ENCODE results near the gene KCTD10.

Gene KCTD10

DNA sequence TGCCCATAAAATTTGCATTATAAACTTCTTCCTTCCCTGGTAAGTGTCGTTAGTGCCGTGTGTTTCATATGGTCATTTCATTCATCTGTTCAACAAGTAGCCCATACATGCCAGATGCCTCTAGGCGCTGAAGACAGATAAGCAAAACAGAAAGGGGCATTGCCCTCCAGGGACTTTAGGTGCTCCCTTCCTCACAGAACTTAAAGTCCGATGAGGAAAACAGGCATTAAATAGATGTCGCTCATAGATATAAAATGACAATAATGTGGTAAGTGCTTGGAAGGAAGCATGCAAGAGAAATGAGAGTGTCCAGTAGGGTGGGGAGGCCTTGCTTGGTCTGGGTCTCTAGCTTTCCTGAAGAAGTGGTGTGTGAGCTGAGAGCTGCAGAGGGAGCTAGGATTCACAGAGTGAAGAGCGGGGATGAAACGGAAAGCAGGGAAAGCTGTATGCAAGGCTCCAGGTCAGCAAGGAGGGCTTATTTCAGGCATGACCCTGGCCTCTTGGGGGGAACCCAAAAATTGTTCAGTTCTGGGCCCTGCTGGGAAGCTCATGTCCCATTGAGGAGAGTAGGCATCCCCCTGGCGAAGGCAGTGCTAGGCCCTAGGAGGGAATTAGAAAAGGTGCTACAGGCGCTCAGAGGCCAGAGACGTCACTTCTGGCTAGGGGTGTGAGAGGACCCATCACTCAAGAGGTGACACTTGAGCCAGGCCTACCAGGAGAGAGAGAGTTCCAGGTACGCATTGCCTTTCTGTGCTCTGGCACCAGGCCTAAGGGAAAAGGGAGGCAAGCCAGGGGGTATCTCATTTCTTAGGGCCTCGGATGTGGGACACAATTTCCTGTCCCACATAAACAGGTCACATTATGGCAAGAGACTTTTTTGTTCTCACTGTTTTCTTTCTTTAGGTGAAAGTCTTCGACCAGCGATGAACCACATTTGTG, 12.2 kb upstream of the KCTD10 start:
- Mint-ChIP-seq H3K36me3 (peaks cover 41% of the 10 kb centered on the region), H3K27ac (no peak overlapping the region), H3K9me3 (no peaks in the 10 kb centered on the region), H3K27me3 (no peaks in the 10 kb centered on the region), H3K4me3 (no peak overlapping the region), H3K4me1 (no peaks in the 10 kb centered on the region)
- DNase-seq: no peak
- CTCF ChIA-PET: no interaction called here

GRCh38 chr12:109488051-109488665, 11.1 kb upstream of the KCTD10 start:
- no peaks in the 10 kb centered on the region for H3K27me3 Mint-ChIP-seq
- H3K36me3 Mint-ChIP-seq: peaks cover 46% of the 10 kb centered on the region
- no peak overlapping the region for H3K27ac Mint-ChIP-seq
- no peaks in the 10 kb centered on the region for H3K4me1 Mint-ChIP-seq
- no peak overlapping the region for H3K4me3 Mint-ChIP-seq
- no peaks in the 10 kb centered on the region for H3K9me3 Mint-ChIP-seq
- CTCF ChIA-PET: no interaction called here
- DNase-seq: no peak

GRCh38 chr12:109487181-109488050, 10.3 kb upstream of the KCTD10 start:
- Mint-ChIP-seq H3K27ac (no peak overlapping the region), H3K27me3 (no peaks in the 10 kb centered on the region), H3K4me3 (no peak overlapping the region), H3K36me3 (peaks cover 46% of the 10 kb centered on the region), H3K4me1 (no peaks in the 10 kb centered on the region), H3K9me3 (no peaks in the 10 kb centered on the region)
- CTCF ChIA-PET: no interaction called here
- no peak for DNase-seq

DNA sequence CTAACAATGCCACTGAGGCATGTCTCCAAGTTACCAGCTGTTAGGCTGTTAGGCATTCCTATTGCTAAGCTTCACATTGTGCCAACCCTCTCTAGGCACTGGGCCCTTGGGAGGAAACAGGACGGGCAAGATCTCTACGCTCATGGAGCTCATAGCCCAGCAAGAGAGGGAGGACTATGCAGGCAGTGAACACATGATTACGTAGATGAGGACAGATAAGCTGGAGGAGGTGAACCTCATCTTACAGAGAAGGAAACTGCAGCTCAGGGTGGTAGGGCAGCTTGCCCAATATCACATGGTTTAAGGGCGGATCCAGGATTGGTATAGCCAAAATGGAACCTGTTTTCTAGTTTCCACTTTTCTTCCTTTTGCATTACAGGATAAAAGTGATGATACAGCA, 8.1 kb upstream of the KCTD10 start:
- Mint-ChIP-seq H3K36me3 (peaks cover 38% of the 10 kb centered on the region), H3K27me3 (no peaks in the 10 kb centered on the region), H3K9me3 (no peaks in the 10 kb centered on the region), H3K4me3 (no peak overlapping the region), H3K4me1 (peaks cover under 1% of the 10 kb centered on the region), H3K27ac (no peak overlapping the region)
- CTCF ChIA-PET: interaction anchor here (0.8 kb wide), 1 partner anchor 14 kb away, joined by 3 read pairs; no protein-coding TSS in a partner anchor
- no peak for DNase-seq

GRCh38 chr12:109483346-109483745, 6.2 kb upstream of the KCTD10 start:
- H3K27me3 Mint-ChIP-seq: no peaks in the 10 kb centered on the region
- no peak for DNase-seq
- H3K4me3 Mint-ChIP-seq: no peak overlapping the region
- no peak overlapping the region for H3K27ac Mint-ChIP-seq
- peaks cover 17% of the 10 kb centered on the region for H3K4me1 Mint-ChIP-seq
- no peaks in the 10 kb centered on the region for H3K9me3 Mint-ChIP-seq
- H3K36me3 Mint-ChIP-seq: peaks cover 29% of the 10 kb centered on the region
- CTCF ChIA-PET: interaction anchor here (0.8 to 1.2 kb wide), 2 partner anchors 35 to 362 kb away, joined by 3 read pairs; no protein-coding TSS in a partner anchor

GRCh38 chr12:109482894-109483293, 5.8 kb upstream of the KCTD10 start:
- CTCF ChIA-PET: interaction anchor here (0.8 to 1.2 kb wide), 2 partner anchors 35 to 363 kb away, joined by 3 read pairs; no protein-coding TSS in a partner anchor
- DNase-seq: no peak
- H3K27me3 Mint-ChIP-seq: no peaks in the 10 kb centered on the region
- H3K4me3 Mint-ChIP-seq: no peak overlapping the region
- H3K9me3 Mint-ChIP-seq: no peaks in the 10 kb centered on the region
- H3K4me1 Mint-ChIP-seq: peaks cover 18% of the 10 kb centered on the region
- H3K27ac Mint-ChIP-seq: no peak overlapping the region
- peaks cover 28% of the 10 kb centered on the region for H3K36me3 Mint-ChIP-seq

GRCh38 chr12:109482491-109482890, 5.4 kb upstream of the KCTD10 start:
- no peaks in the 10 kb centered on the region for H3K9me3 Mint-ChIP-seq
- CTCF ChIA-PET: interaction anchor here (0.8 to 1.2 kb wide), 2 partner anchors 36 to 363 kb away, joined by 3 read pairs; no protein-coding TSS in a partner anchor
- DNase-seq: no peak
- no peaks in the 10 kb centered on the region for H3K27me3 Mint-ChIP-seq
- H3K36me3 Mint-ChIP-seq: peaks cover 26% of the 10 kb centered on the region
- no peak overlapping the region for H3K4me3 Mint-ChIP-seq
- H3K27ac Mint-ChIP-seq: no peak overlapping the region
- peaks cover 20% of the 10 kb centered on the region for H3K4me1 Mint-ChIP-seq

DNA sequence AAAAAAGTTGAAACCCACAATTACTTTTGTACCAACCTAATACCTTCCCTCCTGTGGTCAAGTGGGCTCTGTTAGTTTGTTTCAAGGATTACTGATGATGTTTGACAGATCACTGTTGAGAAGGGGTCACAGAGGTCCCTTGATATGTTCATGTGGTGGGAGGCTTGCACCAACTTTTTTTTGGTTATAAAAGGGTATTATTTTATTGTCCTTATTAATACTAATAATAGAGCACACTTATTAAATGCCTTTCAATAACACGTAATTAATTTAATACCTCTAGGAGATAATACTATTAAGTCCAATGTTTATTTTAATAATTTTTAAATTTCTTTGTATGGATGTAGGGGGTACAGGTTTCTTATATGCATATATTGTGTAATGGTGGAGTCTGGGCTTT, 4.8 kb upstream of the KCTD10 start:
- H3K27ac Mint-ChIP-seq: no peak overlapping the region
- peaks cover 20% of the 10 kb centered on the region for H3K4me1 Mint-ChIP-seq
- no peaks in the 10 kb centered on the region for H3K9me3 Mint-ChIP-seq
- CTCF ChIA-PET: no interaction called here
- no peaks in the 10 kb centered on the region for H3K27me3 Mint-ChIP-seq
- no peak overlapping the region for H3K4me3 Mint-ChIP-seq
- DNase-seq: no peak
- H3K36me3 Mint-ChIP-seq: peaks cover 25% of the 10 kb centered on the region

DNA sequence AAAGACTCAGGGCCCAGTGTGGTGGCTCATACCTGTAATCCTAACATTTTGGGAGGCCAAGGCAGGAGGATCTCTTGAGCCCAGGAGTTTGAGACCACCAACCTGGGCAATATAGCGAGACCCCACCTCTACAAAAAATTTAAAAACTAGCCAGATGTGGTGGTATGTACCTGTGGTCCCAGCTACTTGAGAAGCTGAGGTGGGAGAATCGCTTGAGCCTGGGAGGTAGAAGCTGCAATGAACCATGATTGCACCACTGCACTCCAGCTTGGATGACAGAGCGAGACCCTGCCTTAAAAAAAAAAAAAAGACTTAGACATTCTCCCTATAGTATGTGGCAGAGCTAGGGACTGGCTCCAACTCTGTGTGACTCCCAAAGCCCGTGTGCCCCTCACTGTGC, 3.3 kb upstream of the KCTD10 start:
- CTCF ChIA-PET: no interaction called here
- Mint-ChIP-seq H3K27ac (no peak overlapping the region), H3K9me3 (no peaks in the 10 kb centered on the region), H3K4me1 (peaks cover 35% of the 10 kb centered on the region), H3K36me3 (peaks cover 14% of the 10 kb centered on the region), H3K4me3 (no peak overlapping the region), H3K27me3 (no peaks in the 10 kb centered on the region)
- DNase-seq: no peak

DNA sequence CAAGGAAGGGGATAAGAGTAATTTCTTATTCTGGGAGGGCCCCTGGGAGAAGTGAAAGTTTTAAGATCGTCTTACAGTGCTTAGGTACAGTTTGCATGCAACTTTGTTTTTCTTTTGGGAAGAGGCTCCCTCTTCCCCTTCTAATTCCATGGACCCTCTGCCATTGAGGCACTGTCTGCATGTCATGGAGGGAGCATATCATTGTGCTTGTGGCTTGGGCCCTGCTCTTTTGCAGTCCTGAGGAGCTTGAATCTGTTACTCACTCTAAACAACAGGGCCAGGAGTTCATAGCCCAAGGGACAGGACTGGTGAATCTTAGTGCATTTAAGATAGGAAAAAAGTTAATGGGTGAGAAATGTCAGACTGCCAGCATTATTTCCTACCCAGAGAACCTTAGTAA, 2.7 kb upstream of the KCTD10 start:
- peaks cover 37% of the 10 kb centered on the region for H3K4me1 Mint-ChIP-seq
- no peak for DNase-seq
- H3K9me3 Mint-ChIP-seq: no peaks in the 10 kb centered on the region
- CTCF ChIA-PET: no interaction called here
- H3K27ac Mint-ChIP-seq: no peak overlapping the region
- H3K4me3 Mint-ChIP-seq: no peak overlapping the region
- H3K36me3 Mint-ChIP-seq: peaks cover 10% of the 10 kb centered on the region
- no peaks in the 10 kb centered on the region for H3K27me3 Mint-ChIP-seq

DNA sequence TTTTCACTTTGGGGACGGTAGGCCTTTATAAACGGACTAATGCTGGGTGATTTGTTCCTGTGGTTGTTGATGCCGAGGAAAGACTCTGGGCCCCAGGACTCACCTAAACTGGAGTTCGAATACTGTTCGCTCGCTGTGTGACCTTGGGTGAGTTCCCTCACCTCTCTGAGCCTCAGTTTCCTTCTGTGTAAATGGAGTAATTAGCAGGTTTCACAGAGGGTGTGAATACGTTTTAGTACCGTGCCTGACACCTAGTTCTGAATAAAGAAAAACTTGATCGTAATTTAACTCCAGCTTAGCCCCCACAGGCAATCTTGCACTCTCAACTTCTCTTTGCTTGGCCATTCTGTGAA, 839 bp upstream of the KCTD10 start:
- Mint-ChIP-seq H3K36me3 (peaks cover 6% of the 10 kb centered on the region), H3K27me3 (no peaks in the 10 kb centered on the region), H3K9me3 (no peaks in the 10 kb centered on the region), H3K4me1 (peaks cover 41% of the 10 kb centered on the region), H3K27ac (peak overlapping the region; percentile 96), H3K4me3 (peak overlapping the region; percentile 86)
- CTCF ChIA-PET: interaction anchor here (2.1 kb wide), 1 partner anchor 9 kb away, joined by 4 read pairs; no protein-coding TSS in a partner anchor
- DNase-seq: no peak

- H3K27ac Mint-ChIP-seq: peak overlapping the region; percentile 96
- H3K4me3 Mint-ChIP-seq: peak overlapping the region; percentile 86
- CTCF ChIA-PET: interaction anchor here (2.3 kb wide), 1 partner anchor 44 kb away, joined by 7 read pairs; no protein-coding TSS in a partner anchor
- H3K4me1 Mint-ChIP-seq: peaks cover 41% of the 10 kb centered on the region
- DNase-seq: no peak
- no peaks in the 10 kb centered on the region for H3K27me3 Mint-ChIP-seq
- peaks cover 6% of the 10 kb centered on the region for H3K36me3 Mint-ChIP-seq
- no peaks in the 10 kb centered on the region for H3K9me3 Mint-ChIP-seq
These were observed 304 bp downstream of the KCTD10 start for GRCh38 chr12:109476807-109477184.

- peak overlapping the region; percentile 86 for H3K4me3 Mint-ChIP-seq
- H3K36me3 Mint-ChIP-seq: peaks cover 6% of the 10 kb centered on the region
- CTCF ChIA-PET: interaction anchor here (2.3 kb wide), 1 partner anchor 43 kb away, joined by 7 read pairs; no protein-coding TSS in a partner anchor
- no peaks in the 10 kb centered on the region for H3K27me3 Mint-ChIP-seq
- peaks cover 41% of the 10 kb centered on the region for H3K4me1 Mint-ChIP-seq
- DNase-seq: peak; percentile 29
- no peaks in the 10 kb centered on the region for H3K9me3 Mint-ChIP-seq
- peak overlapping the region; percentile 96 for H3K27ac Mint-ChIP-seq
These were observed 900 bp downstream of the KCTD10 start for GRCh38 chr12:109475993-109476806.
